ENCODE results near the gene IGHMBP2.

GRCh38 chr11:68935516-68936357 is 32.0 kb downstream of the IGHMBP2 start:
- no peak for TF ChIP-seq CTCF (IDR thresholded peaks at IDR 0.05; ENCODE audit: poor library complexity, severe bottlenecking)
- no peak for TF ChIP-seq EP300 (conservative IDR thresholded peaks at IDR 0.05; ENCODE audit: poor library complexity, severe bottlenecking)
- no peak for TF ChIP-seq TAF1 (IDR thresholded peaks at IDR 0.05; ENCODE audit: low read depth)
- no peak for TF ChIP-seq POLR2AphosphoS5 (IDR thresholded peaks at IDR 0.05)
- no peak for TF ChIP-seq REST (IDR thresholded peaks at IDR 0.05; ENCODE audit: borderline replicate concordance)
- no peak for TF ChIP-seq SMC3 (conservative IDR thresholded peaks at IDR 0.05; ENCODE audit: poor library complexity)
- TF ChIP-seq MXI1 (conservative IDR thresholded peaks at IDR 0.05; ENCODE audit: poor library complexity, severe bottlenecking), result no peak

Measured in neural cell (in vitro differentiated cells).